ENCODE measurements around the gene AP1G1.
"Not testable (repeated sequence)": the region's sequence is repeated elsewhere in the genome, so short reads cannot be mapped to it uniquely, and the experiment has no call there.

AP1G1 gene

GRCh38 chr16:71693164-71693563 lies 115.5 kb downstream of the AP1G1 start:
- no peak for DNase-seq

GRCh38 chr16:71689901-71690300 lies 118.7 kb downstream of the AP1G1 start:
- DNase-seq: no peak

- no peak for DNase-seq
Observed at GRCh38 chr16:71687861-71688260, 120.8 kb downstream of the AP1G1 start.

- not testable (repeated sequence) for DNase-seq
Observed at GRCh38 chr16:71684280-71684679, 124.4 kb downstream of the AP1G1 start.

GRCh38 chr16:71681360-71681759 lies 127.3 kb downstream of the AP1G1 start:
- no peak for DNase-seq

Measured in stimulated activated CD4-positive, alpha-beta T cell treated with anti-CD3 and anti-CD28 coated beads, Interleukin-12 subunit alpha, Interleukin-12 subunit beta, amount 100 ng/mL, for 4 hours (primary cell).